ENCODE data around the gene MAP3K7.

- no peak for TF ChIP-seq CTCF (IDR thresholded peaks at IDR 0.05; ENCODE audit: low read depth, low read length, poor library complexity, severe bottlenecking)
- TF ChIP-seq EZH2phosphoT487 (IDR thresholded peaks at IDR 0.05; ENCODE audit: borderline replicate concordance, low read length): no peak
Measured at GRCh38 chr6:90467546-90467945, 119.3 kb downstream of the MAP3K7 start.

Measured in DOHH2 (cell line).